ENCODE results near the gene SLIT2.

- no peak for TF ChIP-seq CTCF (IDR thresholded peaks at IDR 0.05)
- TF ChIP-seq POLR2A (IDR thresholded peaks at IDR 0.05): no peak
- TF ChIP-seq POLR2AphosphoS5 (IDR thresholded peaks at IDR 0.05): no peak
Observed at GRCh38 chr4:20289782-20290181, 38.1 kb downstream of the SLIT2 start.
